Spinal cord (tissue), 10 donors: ENCODE measurements around the gene OSBPL10. TPM values are rescaled to one million over a fixed set of nuclear protein-coding genes. Genes with fewer than 3 reads are reported as not detected.

Experiments used
- DNase-seq, 6 donors: peaks; one replicate each; pipeline versions ENCODE4 v3.0.0 to v3.0.0-alpha.2; 2013 to 2015; ENCODE audit warnings: low spot score in 6 of 6, low read depth in 4 of 6
- H3K27ac ChIP-seq: one replicate; pipeline ENCODE4 v1.5.1; 2013; ENCODE audit warnings: low read depth, low read length, control low read depth
- H3K27me3 ChIP-seq: one replicate; pipeline ENCODE4 v1.6.1; 2013; ENCODE audit warnings: low read length; ENCODE audit not compliant: control insufficient read depth, insufficient read depth
- H3K36me3 ChIP-seq: one replicate; pipeline ENCODE4 v1.6.1; 2013; ENCODE audit warnings: low read length; ENCODE audit not compliant: control insufficient read depth, insufficient read depth
- H3K4me1 ChIP-seq: one replicate; pipeline ENCODE4 v1.6.1; 2013; ENCODE audit warnings: low read length; ENCODE audit not compliant: control insufficient read depth, insufficient read depth
- H3K4me3 ChIP-seq: one replicate; pipeline ENCODE4 v1.5.1; 2013; ENCODE audit warnings: low read depth, low read length, control low read depth
- H3K9me3 ChIP-seq: one replicate; pipeline ENCODE4 v1.6.1; 2013; ENCODE audit warnings: low read length; ENCODE audit not compliant: control insufficient read depth, insufficient read depth
- WGBS: methylation state at CpG from one replicate; pipeline ENCODE4 v1.1.5; 2013; ENCODE audit warnings: missing lambda C conversion rate; ENCODE audit not compliant: insufficient coverage; 5-methylcytosine and 5-hydroxymethylcytosine counted together
- polyA plus RNA-seq, 2 donors: library from polyadenylated mRNA; unstranded; fragments of 120-200 nt; gene quantifications; one replicate each; pipeline ENCODE4 v1.2.1, GENCODE V29; 2013; ENCODE audit not compliant: insufficient read length in 2 of 2
- total RNA-seq, 2 donors: library from RNA; depleted of rRNA in 1 of 2; stranded (reverse); fragments of 120-200 nt in 1 of 2; fragments of >200 nt in 1 of 2; gene quantifications; one replicate each; pipeline versions ENCODE4 v1.2.3 to v1.2.4, GENCODE V29; 2013 to 2014
- donor health status: healthy.

Gene OSBPL10
- total and polyA plus RNA-seq, 4 donors, result 6.2 to 10.5 (median 7.1) TPM

DNA sequence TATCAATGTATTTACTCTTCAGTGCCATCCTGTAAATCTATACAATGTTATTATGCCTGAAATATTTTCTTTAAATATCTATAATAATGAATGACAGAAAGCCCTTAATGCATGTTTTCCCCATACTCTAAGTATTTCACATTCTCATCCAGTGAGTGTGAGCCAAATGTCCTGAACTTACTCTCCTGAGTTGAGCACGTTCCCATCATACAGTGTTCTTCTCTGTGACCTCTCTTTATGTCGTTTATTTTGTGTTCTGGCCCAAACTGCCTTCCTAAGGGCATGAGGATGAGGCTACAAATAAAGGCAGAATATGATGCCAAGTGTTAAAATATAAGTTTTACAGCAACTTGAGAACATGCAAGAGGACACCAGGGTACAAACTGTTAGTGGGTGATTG is 3.3 kb downstream of the OSBPL10 start:
- WGBS, result 80% methylated on average over 1 of the region's 2 CpGs
- Histone ChIP-seq H3K27ac (no peak overlapping the region), H3K27me3 (peaks cover 20% of the 10 kb centered on the region), H3K4me3 (no peak overlapping the region), H3K4me1 (peaks cover 19% of the 10 kb centered on the region), H3K36me3 (no peaks in the 10 kb centered on the region), H3K9me3 (no peaks in the 10 kb centered on the region)
- DNase-seq, result no peak

DNA sequence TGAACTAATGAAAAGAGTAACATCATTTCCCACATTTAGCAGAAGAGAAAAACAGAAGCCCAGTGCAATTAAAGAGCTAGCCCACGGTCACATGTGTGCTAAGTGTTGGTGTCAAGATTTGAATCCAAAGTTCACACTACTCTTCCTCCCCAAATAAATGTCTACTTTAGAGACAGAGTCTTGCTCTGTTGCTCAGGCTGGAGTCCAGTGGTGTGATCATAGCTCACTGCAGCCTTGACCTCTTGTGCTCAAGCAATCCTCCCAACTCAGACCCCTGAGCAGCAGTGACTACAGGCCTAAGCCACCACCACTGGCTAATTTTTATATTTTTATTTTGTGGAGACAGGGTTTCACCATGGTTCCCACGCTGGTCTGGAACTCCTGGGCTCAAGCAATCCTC is 4.8 kb downstream of the OSBPL10 start:
- WGBS, result 100% methylated on average over 1 of the region's 2 CpGs
- no peak overlapping the region for H3K27ac ChIP-seq
- no peak for DNase-seq
- H3K9me3 ChIP-seq, result no peaks in the 10 kb centered on the region
- peaks cover 12% of the 10 kb centered on the region for H3K4me1 ChIP-seq
- H3K4me3 ChIP-seq, result no peak overlapping the region
- H3K36me3 ChIP-seq, result no peaks in the 10 kb centered on the region
- peaks cover 20% of the 10 kb centered on the region for H3K27me3 ChIP-seq

GRCh38 chr3:31974964-31975363 is 6.1 kb downstream of the OSBPL10 start:
- peaks cover 18% of the 10 kb centered on the region for H3K27me3 ChIP-seq
- peak in 1 of 6 donors; percentile 61 for DNase-seq

GRCh38 chr3:31974471-31974870 is 6.6 kb downstream of the OSBPL10 start:
- H3K27me3 ChIP-seq, result peaks cover 14% of the 10 kb centered on the region
- WGBS, result 52% methylated on average over 3 of the region's 5 CpGs
- no peak for DNase-seq
- H3K4me3 ChIP-seq, result no peak overlapping the region
- H3K27ac ChIP-seq, result no peak overlapping the region
- no peaks in the 10 kb centered on the region for H3K36me3 ChIP-seq
- H3K9me3 ChIP-seq, result no peaks in the 10 kb centered on the region
- no peaks in the 10 kb centered on the region for H3K4me1 ChIP-seq

More at GRCh38 chr3:31974964-31975363, 6.1 kb downstream of the OSBPL10 start:
- H3K27ac ChIP-seq, result no peak overlapping the region
- no peaks in the 10 kb centered on the region for H3K9me3 ChIP-seq
- WGBS, result 70% methylated on average over 2 of the region's 5 CpGs
- H3K36me3 ChIP-seq, result no peaks in the 10 kb centered on the region
- no peak overlapping the region for H3K4me3 ChIP-seq
- H3K4me1 ChIP-seq, result peaks cover 4% of the 10 kb centered on the region

- WGBS, result 96% methylated on average over 3 of the region's 5 CpGs
Measured at GRCh38 chr3:31973837-31974236, 7.2 kb downstream of the OSBPL10 start.

DNA sequence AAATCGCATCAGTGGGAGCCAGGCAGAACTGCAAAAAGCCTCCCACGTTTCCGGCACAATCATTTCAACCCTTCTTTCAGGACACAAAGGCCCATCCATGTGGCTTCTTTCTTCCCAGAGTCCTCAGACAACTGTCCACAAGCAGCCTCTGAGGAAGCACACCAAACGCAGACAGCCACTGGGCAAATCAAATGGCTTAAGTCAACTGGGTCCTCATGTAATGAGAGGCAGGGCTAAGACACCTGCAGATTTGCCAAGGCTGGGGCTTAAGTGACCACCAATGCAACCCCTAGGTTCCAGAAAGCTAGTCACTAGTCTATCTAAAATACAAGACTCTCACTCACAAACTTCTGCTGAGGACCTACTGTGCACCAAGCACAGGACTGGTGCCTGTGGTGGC is 8.0 kb downstream of the OSBPL10 start:
- 71% methylated on average over 4 of the region's 4 CpGs for WGBS
- no peak overlapping the region for H3K27ac ChIP-seq
- H3K27me3 ChIP-seq, result peaks cover 2% of the 10 kb centered on the region
- H3K4me1 ChIP-seq, result no peaks in the 10 kb centered on the region
- no peaks in the 10 kb centered on the region for H3K9me3 ChIP-seq
- no peaks in the 10 kb centered on the region for H3K36me3 ChIP-seq
- no peak overlapping the region for H3K4me3 ChIP-seq
- no peak for DNase-seq

More at GRCh38 chr3:31973837-31974236, 7.2 kb downstream of the OSBPL10 start:
- Histone ChIP-seq H3K27ac (no peak overlapping the region), H3K36me3 (no peaks in the 10 kb centered on the region), H3K4me1 (no peaks in the 10 kb centered on the region), H3K4me3 (no peak overlapping the region), H3K27me3 (peaks cover 8% of the 10 kb centered on the region), H3K9me3 (no peaks in the 10 kb centered on the region)
- DNase-seq, result no peak

GRCh38 chr3:31971607-31972006 is 9.5 kb downstream of the OSBPL10 start:
- 100% methylated on average over 2 of the region's 3 CpGs for WGBS
- Histone ChIP-seq H3K4me3 (no peak overlapping the region), H3K9me3 (no peaks in the 10 kb centered on the region), H3K4me1 (no peaks in the 10 kb centered on the region), H3K27me3 (no peaks in the 10 kb centered on the region), H3K36me3 (no peaks in the 10 kb centered on the region), H3K27ac (no peak overlapping the region)
- DNase-seq, result no peak

DNA sequence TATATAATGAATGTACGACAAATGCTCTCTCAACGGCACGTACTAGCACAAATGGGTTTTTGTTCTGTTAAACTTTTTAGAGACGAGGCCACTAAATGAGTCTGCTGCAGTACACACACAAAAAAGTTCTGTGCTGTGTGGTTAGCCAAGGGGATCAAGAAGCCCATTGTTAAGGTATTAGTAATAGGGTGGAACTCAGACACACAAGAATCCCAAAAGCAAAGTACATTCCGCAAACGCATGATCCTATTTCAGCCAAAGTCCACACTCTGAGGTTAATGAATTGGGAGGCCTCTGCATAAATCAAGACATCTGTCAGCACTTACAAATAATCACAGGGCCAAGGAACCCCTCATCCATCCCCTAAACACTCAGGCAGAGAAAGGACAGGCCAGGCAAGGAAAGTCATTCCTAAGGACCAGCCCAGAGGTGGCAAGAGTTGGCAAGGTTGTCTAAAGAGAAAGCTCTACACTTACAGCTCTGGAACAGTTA is 12.1 kb downstream of the OSBPL10 start:
- no peak overlapping the region for H3K27ac ChIP-seq
- no CpG with 5 or more reads among the region's 6 CpGs for WGBS
- H3K36me3 ChIP-seq, result no peaks in the 10 kb centered on the region
- no peak overlapping the region for H3K4me3 ChIP-seq
- H3K4me1 ChIP-seq, result no peaks in the 10 kb centered on the region
- DNase-seq, result peak in 1 of 6 donors; percentile 35
- no peaks in the 10 kb centered on the region for H3K27me3 ChIP-seq
- H3K9me3 ChIP-seq, result no peaks in the 10 kb centered on the region

- DNase-seq, result no peak
- no CpG with 5 or more reads among the region's 2 CpGs for WGBS
Measured at GRCh38 chr3:31968369-31968926, 12.6 kb downstream of the OSBPL10 start.

GRCh38 chr3:31967592-31967991 is 13.5 kb downstream of the OSBPL10 start:
- peaks cover 2% of the 10 kb centered on the region for H3K27me3 ChIP-seq
- H3K4me3 ChIP-seq, result no peak overlapping the region
- H3K4me1 ChIP-seq, result no peaks in the 10 kb centered on the region
- no peak for DNase-seq
- no peak overlapping the region for H3K27ac ChIP-seq
- H3K9me3 ChIP-seq, result no peaks in the 10 kb centered on the region
- no CpG with 5 or more reads among the region's 2 CpGs for WGBS
- H3K36me3 ChIP-seq, result no peaks in the 10 kb centered on the region

More at GRCh38 chr3:31968369-31968926, 12.6 kb downstream of the OSBPL10 start:
- Histone ChIP-seq H3K9me3 (no peaks in the 10 kb centered on the region), H3K36me3 (no peaks in the 10 kb centered on the region), H3K4me3 (no peak overlapping the region), H3K27me3 (peaks cover under 1% of the 10 kb centered on the region), H3K4me1 (no peaks in the 10 kb centered on the region), H3K27ac (no peak overlapping the region)
